ENCODE data around the gene GLT8D2.
A peak's percentile ranks its signal among the peaks of the same experiment; 100 is the strongest.

GLT8D2 gene, protein sequence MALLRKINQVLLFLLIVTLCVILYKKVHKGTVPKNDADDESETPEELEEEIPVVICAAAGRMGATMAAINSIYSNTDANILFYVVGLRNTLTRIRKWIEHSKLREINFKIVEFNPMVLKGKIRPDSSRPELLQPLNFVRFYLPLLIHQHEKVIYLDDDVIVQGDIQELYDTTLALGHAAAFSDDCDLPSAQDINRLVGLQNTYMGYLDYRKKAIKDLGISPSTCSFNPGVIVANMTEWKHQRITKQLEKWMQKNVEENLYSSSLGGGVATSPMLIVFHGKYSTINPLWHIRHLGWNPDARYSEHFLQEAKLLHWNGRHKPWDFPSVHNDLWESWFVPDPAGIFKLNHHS

DNA sequence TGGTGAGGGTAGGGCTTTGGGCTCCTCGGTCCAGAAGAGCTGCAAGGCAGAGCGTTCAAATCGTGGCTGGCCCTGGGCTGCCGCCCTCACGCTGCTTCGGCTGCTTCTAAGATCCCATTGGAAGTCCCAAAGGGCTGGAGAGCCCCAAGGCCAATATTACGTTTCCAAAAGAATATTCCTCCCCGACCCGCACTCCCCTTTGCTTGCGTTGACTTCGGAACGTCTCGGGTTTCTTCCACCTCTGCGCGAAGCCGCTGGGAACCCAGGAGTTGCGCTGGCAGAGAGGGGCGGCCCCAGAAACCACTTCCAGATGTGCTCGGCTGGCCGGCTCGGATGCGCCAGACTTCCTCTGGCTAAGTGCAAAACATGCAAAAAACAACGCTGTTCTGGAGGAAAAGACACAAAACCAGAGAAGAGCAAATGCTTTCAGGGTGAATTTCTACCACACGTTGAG lies at the start of gene GLT8D2:
TSS of gene GLT8D2 (minus strand) at position 285 of the 454 bp plus-strand sequence. CDS start 30,539 bp downstream, outside the sequence.
- peak; percentile 11 for DNase-seq

DNA sequence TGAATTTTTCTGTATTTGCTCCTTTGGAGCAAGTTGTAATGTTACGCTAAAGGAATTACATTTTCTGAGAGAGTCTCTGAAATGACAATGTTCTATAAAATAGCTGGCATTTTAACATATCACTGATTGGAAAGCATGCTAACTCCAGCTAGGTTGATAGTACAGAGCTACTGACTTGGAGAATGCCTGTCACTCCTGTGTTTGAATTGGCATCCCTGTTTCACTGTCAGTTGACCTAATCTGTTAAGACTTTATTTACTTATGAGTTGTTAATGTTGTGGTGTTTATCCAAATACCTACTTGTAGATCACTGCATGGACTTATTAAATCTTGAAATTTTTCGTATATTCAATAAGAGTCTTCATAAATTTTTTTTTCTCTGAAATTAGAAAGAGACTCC lies 48.0 kb upstream of the GLT8D2 start:
- no peak for DNase-seq

DNA sequence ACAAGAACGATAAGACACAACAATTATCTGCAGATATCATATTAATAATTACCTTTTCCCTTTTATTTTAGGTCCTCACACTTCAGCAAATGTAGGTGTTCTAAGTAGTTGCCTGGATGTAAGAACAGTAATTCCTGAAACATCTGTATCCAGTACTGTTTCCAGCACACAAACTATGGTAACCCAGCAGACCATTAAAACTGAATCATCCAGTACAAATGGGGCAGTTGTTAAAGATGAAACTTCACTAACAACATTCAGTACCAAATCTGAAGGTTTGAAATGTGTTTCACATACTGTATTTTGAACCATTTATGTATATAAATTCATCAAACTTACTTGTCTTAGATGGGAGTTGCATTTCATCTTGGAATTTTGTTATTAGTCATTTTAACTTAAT lies 45.3 kb upstream of the GLT8D2 start:
- DNase-seq: no peak

DNA sequence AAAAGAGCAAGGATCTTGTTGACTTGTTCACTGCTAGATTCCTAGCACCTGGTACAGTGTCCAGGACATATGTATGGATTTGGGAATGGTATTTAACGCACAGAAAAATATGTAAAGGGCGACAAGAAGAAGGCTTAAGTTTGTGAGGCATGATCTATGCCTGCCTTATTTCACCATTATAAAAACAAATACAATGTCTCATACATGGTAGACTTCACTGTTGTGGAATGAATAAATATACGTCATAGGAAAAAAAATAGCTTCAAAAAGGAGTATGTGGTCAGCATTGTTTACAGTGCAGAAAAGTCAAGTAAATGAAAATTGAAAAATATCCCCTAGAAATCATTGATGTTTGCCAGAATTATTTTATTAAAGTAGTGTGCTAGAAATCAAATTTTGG lies 44.3 kb upstream of the GLT8D2 start:
- DNase-seq: no peak

DNA sequence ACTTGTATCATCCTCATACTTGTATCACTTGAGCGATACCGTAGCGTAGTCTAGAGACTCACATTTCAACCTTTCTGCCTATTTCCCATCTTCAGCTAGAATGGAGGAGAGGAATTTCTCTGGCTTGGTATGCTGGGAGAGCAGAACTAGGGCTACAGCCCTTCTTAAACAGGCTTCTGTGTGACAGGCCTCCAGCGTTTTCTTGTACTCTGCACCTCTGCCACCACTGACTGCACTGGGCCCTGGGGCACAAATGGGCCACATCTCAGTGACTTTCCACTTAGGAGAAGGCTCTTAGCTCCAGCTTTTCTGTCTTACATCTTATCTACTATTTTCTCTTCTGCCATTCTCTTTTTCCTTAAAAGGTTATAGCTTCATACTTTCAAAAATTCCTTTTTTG lies 41.1 kb upstream of the GLT8D2 start:
- DNase-seq: no peak

DNA sequence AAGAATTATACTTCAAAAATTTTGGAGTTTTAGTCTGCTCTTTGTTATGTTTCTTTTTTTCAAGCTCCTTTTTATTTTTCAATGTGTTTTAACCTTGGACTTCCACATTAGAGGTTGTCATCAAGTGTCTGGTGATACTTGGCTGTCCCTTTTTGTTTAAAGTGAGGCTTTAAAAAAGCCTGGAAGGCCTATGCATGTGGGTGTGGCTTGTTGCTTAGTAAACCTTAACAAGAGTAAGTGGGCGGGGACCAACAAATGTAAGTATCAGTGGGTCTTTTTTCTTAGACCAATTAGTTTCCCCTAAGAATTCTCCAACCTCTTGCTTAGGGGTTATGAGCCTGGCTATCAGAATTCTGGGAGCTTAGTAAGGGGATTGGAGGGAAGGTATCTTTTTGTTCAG lies 40.7 kb upstream of the GLT8D2 start:
- no peak for DNase-seq

DNA sequence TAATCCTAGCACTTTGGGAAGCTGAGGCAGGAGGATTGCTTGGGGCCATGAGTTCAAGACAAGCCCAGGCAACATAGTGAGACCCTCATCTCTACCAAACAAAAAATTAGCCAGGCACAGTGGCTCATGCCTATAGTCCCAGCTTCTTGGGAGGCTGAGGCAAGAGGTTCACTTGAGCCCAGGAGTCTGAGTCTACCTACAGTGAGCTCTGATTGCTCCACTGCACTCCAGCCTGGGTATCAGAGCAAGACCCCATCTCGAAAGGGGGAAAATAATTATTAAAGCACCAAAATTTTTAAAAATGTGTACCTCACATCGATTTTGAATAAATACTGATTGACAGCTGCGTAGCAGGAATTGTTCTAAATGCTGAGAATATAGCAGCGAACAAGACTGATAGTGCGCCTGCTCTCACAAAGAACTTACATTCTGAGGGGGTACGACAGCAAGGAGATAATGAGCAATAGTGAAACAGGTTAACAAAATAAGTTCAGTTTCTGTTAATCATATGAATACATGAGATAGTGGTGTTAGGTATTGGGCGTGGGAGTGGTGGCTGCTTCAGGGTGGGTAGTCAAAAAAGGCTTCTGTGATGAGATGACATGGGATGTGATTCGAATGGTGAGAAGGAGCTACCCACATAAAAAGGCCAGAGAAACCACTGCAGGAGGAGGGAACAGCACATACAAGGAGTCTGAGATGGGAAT lies 33.9 kb upstream of the GLT8D2 start:
- no peak for DNase-seq

DNA sequence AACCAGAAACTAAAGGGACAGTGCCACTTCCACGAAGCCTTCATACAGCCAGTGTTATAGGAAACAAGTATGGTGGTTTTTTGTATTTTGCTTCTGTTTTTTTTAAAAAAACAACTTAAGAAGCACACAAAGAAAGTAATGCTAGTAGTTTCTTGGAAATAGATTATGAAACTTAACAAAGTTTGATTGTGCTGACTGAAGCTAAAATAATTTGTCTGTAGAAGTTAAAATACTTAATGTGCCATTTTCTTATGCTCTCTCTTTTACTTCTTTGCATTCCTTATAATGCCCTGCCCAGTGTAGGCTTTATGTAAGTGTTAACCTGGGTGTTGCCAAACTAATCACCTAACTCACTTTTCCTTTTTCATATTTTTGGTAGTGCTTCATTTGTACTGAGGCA lies 30.8 kb upstream of the GLT8D2 start:
- DNase-seq: no peak

DNA sequence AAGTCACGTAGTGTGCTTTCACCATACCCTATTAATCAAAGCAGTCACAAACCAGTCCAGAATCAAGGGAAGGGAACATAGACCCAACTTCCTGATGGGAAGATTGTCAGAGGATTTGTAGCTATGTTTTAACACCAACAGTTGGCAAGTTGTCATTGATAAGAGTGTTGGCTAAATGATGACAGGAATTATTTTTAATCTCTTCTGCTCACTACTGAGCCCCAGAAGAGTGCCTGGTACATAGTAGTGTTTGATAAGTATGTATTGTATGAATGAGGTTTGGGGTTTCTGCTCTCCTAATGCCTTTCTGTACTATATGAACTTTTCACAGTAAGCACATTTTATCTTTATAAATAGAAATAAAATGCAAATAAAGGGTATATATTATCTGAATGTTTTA lies 29.0 kb upstream of the GLT8D2 start:
- no peak for DNase-seq

DNA sequence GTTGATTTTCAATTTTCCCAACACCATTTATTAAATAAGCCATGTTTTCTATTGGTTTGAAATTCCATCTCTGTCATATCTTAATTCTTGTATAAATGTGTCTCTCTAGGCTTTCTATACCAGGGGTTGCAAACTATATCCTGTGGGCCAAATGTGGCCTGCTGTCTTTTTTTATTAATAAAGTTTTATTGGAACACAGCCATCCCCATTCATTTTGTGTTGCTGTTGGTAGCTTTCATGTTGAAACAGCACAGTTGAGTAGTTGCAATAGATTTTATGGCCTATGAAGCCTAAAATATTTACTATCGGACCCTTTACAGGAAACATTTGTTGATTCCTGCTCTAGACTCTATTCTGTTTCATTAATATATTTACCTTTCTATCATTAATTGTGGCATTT lies 23.7 kb upstream of the GLT8D2 start:
- DNase-seq: no peak

DNA sequence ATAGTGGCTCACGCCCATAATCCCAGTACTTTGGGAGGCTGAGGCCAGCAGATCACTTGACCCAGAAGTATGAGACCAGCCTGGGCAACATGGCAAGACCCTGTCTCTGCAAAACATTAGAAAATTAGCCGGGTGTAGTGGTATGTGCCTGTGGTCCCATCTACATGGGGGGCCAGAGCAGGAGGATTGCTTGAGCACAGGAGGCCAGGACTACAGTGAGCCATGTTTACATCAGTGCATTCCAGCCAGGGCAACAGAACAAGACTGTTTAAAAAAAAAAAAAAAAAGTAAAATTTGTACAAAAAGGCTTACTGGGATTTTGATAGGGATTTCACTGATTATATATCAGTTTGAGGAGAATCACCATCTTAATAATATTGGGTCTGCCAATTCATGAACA lies 22.1 kb upstream of the GLT8D2 start:
- no peak for DNase-seq

DNA sequence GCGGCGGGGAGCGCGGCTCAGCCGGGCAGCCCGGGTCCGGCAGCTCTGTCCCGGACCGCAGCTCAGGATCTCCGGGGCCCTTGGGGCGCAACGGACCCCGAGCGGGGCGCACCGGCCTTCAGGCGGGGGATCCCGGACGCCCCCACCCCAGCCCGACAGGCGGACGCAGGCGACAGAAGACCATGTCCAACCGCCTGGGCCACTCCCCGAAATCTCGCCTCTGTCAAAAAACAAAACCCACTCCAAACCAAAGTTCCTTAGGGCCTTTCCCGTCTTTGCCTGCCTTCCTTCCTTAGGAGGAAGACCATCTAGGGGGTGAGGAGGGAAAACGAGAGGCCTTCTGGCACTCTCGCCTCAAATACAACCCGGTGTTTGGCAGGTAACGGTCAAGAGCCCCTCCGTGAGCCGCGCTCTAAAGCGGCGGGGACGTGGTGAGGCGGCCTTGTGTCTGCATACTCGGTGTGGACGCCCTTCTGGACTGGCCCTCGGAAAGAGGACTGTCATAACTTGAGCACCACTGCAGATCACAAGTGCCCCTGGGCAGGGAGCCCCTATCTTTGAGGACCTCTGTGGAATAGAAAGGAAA lies 14.9 kb upstream of the GLT8D2 start:
- DNase-seq: no peak

DNA sequence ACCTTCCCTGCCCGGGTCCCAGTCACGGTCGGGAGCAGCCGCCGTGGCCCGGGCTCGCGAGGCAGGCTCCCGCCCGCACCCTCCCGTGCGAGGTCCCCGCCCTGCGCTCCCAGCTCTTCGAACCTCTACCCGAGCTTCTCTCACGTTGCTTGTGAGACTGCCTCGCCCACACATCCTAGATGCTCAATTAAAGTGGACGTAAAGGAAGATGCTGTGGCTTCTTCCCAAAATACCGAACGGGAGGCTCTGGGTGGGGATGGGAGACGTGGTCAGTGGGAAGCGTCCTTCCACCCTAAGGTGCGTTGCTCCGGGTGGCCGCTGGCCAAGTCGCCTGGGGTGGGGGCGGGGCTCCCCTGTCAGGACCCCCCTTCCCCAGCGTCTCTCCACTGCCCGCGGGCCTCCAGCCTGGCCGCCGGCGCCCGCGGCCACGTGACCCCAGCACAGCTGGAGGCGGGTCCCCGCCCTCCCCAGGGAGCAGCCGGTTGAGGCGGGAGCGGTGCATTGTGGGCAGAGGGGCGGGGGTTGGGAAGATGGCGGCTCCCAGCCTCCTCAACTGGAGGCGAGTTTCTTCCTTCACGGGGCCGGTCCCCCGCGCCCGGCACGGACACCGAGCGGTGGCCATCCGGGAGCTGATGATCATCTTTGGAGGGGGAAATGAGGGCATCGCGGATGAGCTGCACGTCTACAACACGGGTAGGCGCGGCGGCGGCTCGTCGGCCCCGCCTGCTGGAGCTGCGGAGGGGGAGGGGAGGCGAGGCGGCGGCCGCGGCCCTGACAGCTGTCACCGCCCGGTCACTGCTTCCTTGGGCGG lies 14.2 kb upstream of the GLT8D2 start, which contains the start of gene HCFC2:
TSS of gene HCFC2 (plus strand) at position 501 of the 811 bp plus-strand sequence. CDS start at position 531, 30 bp downstream.
- DNase-seq: peak; percentile 93

DNA sequence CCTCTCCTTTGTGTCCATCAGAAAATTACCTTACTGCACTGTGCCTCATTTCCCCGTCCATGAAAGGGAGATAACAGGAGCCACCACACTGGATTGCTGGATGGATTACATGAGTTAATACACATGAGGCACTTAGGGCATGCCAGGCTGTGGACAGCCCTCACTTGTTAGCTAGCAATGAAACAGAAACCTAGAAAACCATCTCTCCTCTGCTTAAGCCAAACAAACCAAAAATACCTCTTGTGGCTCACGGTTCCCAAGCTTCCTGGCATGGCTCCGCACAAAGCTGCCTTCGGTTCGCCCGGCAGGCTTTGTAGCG lies 13.7 kb upstream of the GLT8D2 start:
- peak; percentile 26 for DNase-seq

DNA sequence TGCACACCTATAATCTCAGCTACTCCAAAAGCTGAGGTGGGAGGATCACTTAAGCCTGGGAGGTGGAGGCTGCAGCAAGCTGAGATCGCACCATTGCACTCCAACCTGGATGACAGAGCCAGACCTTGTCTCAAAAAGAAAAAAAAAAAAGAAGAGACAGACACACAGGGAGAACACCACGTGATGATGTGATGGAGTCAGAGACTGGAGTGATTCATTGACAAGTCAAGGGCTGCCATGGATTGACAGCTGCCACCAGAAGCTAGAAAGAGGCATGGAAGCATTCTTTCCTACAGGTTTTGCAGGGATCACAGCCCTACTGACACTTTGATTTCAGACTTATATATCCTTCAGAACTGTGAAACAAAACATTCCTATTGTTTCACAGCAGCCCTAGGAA lies 10.8 kb upstream of the GLT8D2 start:
- DNase-seq: no peak

DNA sequence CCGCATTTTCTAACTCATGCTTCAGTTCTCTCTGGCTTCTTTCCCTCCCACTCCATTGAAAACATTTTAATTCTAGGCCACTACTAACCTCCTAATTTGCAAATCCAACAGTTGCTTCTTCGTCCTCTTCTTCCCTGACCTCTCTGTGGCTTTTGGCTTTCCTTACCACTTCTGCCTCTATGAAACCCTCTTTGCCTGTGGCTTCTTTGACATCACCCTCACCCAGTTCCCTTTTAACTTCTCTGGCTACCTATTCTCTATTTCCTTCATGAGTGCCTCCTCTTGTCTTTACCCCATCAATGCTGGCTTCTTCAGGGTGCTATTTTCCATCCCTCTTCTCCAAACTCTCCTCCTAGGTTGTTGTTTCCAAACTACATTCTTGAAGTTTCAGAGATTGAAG lies 10.0 kb upstream of the GLT8D2 start:
- DNase-seq: no peak

DNA sequence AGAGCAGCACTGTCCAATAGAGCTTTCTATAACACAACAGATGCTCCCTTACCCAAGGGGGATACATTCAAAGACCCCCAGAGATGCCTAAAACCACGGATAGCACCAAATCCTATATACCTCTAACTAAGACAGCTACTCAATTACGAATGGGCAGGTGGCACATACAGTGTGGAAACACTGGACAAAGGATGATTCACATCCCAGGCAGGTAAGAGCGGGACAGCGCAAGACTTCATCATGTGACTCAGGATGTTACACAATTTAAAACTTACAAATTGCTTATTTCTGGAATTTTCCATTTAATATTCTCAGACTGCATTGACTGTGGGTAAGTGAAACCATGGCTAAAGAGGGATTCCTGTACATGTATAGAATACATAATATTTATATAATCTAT lies 8.8 kb upstream of the GLT8D2 start:
- DNase-seq: no peak

DNA sequence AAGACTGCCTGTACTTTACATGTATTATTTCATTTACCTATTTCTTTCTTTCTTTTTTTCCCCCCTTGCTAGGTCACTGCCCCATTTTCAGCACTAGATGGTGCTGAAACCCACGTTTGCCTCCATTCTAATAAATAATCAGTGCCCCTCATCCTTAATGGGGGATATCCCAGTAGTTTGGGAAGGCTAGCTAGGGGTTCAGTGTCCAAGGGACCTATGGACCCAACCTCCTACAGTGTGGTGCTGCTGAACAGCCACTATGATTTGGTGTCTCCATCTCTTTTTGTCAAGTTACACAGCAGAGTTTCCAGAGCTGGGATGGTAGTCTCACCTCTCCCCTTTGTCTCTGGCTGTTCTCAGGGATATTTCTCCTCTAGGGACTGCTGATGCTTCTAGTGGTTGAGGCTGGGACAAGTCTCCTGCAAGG lies 7.8 kb upstream of the GLT8D2 start:
- DNase-seq: peak; percentile 17

DNA sequence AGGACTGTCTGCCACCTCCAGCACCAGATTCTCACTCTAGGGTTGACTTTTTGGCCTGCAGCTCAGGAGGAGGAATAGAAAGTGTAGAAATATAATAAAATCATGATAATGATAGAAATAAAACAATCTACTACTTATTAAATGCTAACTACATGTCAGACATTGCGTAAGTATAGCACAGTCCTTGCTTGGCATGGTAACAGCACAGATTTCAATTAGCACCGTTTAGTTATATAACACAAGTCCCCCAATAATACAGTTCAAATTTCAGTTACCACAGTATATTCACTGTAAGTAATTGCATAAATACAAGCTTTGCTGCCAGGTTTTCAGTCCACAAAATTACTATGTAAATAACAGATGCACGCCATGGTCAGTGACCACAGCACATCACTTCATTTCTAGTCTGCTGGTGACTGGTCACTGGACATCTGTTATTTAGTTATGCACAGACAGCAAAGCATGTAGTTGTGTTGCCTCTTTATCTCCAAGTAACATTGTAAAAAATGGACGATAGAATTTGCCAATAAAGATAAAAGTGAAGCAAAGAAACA lies 6.5 kb upstream of the GLT8D2 start:
- peak; percentile 1 for DNase-seq

DNA sequence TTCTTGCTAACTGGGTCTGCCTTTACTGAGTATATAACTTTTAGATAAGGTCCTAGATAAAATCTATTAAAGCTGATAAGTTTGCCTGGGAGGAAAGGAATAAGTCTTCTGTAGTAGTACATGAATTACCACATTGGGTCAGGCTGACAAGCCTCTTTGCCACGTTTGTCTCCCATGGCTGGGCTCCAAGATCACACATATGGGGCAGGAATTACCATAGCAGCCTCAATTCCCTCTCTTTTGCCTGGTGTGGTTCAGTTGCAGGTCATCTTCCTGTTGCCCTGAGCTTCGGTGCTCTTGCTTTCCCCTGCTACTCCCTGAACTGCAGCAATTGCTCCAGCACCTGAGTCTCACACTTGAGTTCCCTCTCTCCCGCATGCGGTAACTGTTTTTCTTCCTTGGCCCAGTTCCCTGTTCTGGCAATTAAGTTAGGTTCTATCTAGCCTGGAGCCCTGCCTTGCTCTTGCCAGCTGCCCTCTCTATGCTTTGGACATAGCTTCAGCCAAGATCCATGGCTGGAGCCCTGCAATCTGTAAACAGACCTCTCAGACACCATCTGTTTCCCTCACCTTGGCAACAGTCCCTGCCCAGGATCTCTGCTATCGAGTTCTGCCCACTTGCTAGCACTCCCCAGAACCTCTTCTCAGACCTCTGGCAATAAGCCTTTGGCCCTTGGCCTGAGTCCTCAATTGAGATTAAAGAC lies 5.8 kb upstream of the GLT8D2 start:
- peak; percentile 94 for DNase-seq

DNA sequence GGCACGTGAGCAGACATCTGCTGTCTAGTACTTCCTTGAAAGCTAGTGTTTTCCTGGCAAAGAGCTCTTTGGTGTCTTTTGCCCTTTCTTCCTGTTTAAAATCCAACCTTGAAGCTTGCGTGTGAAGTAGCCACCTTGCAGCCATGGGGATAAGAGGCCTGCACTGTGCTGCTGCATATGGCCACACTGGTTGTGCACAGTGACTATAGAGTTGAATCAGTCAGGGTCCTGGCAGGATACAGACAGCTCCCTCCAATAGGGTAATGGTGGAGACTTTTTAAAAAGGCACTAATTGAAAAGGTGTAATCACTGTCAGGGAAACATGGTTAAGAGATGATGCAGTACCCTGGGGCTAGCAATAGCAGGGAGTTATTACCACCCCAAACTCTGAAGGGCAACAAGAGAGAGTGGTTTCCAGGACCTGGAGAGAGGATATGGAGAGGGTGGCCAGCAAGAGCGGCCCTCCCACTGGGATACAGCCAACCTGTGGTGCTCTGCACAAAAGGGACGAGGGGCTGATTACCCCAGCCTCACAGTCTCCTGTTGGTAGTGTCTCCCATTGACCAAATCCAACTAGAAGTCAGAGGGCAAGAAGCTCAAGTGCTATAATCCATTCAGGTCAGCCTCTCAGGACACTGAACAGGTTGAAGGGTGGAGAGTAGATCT lies 4.8 kb upstream of the GLT8D2 start:
- DNase-seq: no peak

DNA sequence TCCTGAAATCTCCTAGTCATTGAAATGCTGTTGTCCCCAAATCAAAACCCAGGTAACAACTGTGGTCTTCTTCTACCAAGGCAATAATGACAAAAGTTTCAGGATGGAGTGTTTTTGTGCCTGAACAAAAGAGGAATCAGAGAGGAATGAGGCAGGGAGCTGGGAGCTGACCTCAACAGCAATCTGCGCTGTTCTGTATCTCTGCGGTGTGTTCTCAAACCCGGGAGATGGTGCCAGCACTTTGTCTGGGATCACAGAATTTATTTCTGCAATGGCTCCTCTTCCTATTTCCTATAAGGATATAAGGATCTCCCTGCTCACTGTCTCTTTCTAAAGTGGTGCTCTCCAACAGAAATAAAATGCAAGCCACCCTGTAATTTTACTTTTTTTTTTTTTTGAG lies 449 bp upstream of the GLT8D2 start:
- DNase-seq: no peak

Measured in NCI-H1105 (cell line).